ENCODE results near the gene SLC22A17. TPM values are rescaled to one million over a fixed set of nuclear protein-coding genes. Genes with fewer than 3 reads are reported as not detected.

SLC22A17 gene
- total RNA-seq, 4 donors from 2014 or later = 0.88 to 9.2 (median 3.3) TPM

- DNase-seq = no peak
- Histone ChIP-seq H3K27ac (no peak overlapping the region), H3K27me3 (peaks cover 0 to 15% (median 0%) of the 10 kb centered on the region in 4 donors), H3K4me3 (no peak overlapping the region), H3K4me1 (peaks cover 10 to 39% (median 13%) of the 10 kb centered on the region in 3 donors), H3K9me3 (no peaks in the 10 kb centered on the region), H3K36me3 (peaks cover 5 to 49% (median 16%) of the 10 kb centered on the region in 3 donors)
- WGBS, 2 donors = 85 to 92% methylated on average over 6 to 12 of the region's 12 CpGs
- TF ChIP-seq CTCF (IDR thresholded peaks at IDR 0.05) (no peak), POLR2A (IDR thresholded peaks at IDR 0.05) (no peak)
- intact Hi-C loops (cut with DNase I) = no loop called here
Observed at GRCh38 chr14:23358553-23359166, 6.0 kb upstream of the SLC22A17 start.

GRCh38 chr14:23358042-23358441 lies 5.4 kb upstream of the SLC22A17 start:
- Histone ChIP-seq H3K4me1 (peaks cover 4 to 37% (median 10%) of the 10 kb centered on the region in 3 donors), H3K36me3 (peaks cover 5 to 49% (median 16%) of the 10 kb centered on the region in 3 donors), H3K27ac (no peak overlapping the region), H3K4me3 (no peak overlapping the region), H3K9me3 (no peaks in the 10 kb centered on the region), H3K27me3 (peaks cover 0 to 21% (median 0%) of the 10 kb centered on the region in 4 donors)
- WGBS, 2 donors = 76 to 77% methylated on average over 3 of the region's 3 CpGs
- intact Hi-C loops (cut with DNase I) = no loop called here
- no peak for DNase-seq
- TF ChIP-seq POLR2A (IDR thresholded peaks at IDR 0.05) (no peak), CTCF (IDR thresholded peaks at IDR 0.05) (no peak)

GRCh38 chr14:23357261-23357660 lies 4.6 kb upstream of the SLC22A17 start:
- H3K4me3 ChIP-seq = no peak overlapping the region
- no peak overlapping the region for H3K27ac ChIP-seq
- intact Hi-C loops (cut with DNase I) = no loop called here
- H3K9me3 ChIP-seq = no peaks in the 10 kb centered on the region
- TF ChIP-seq POLR2A (IDR thresholded peaks at IDR 0.05) (no peak), CTCF (IDR thresholded peaks at IDR 0.05) (no peak)
- 40 to 81% methylated on average over 1 to 7 of the region's 8 CpGs for WGBS, 2 donors
- peaks cover 6 to 37% (median 16%) of the 10 kb centered on the region in 3 donors for H3K4me1 ChIP-seq
- DNase-seq = no peak
- peaks cover 0 to 28% (median 0%) of the 10 kb centered on the region in 4 donors for H3K27me3 ChIP-seq
- peaks cover 5 to 49% (median 16%) of the 10 kb centered on the region in 3 donors for H3K36me3 ChIP-seq

GRCh38 chr14:23356662-23357061 lies 4.0 kb upstream of the SLC22A17 start:
- Histone ChIP-seq H3K9me3 (no peaks in the 10 kb centered on the region), H3K27me3 (peaks cover 0 to 34% (median 0%) of the 10 kb centered on the region in 4 donors), H3K4me3 (no peak overlapping the region), H3K36me3 (peaks cover 5 to 49% (median 16%) of the 10 kb centered on the region in 3 donors), H3K4me1 (peaks cover 12 to 37% (median 17%) of the 10 kb centered on the region in 3 donors), H3K27ac (no peak overlapping the region)
- intact Hi-C loops (cut with DNase I) = no loop called here
- DNase-seq = no peak
- 82 to 93% methylated on average over 3 to 4 of the region's 4 CpGs for WGBS, 2 donors
- TF ChIP-seq POLR2A (IDR thresholded peaks at IDR 0.05) (no peak), CTCF (IDR thresholded peaks at IDR 0.05) (no peak)

GRCh38 chr14:23355871-23356435 lies 3.3 kb upstream of the SLC22A17 start:
- no peak for TF ChIP-seq CTCF (IDR thresholded peaks at IDR 0.05)
- TF ChIP-seq POLR2A (IDR thresholded peaks at IDR 0.05) = no peak
- intact Hi-C loops (cut with DNase I) = no loop called here
- Histone ChIP-seq H3K27me3 (peaks cover 0 to 42% (median 0%) of the 10 kb centered on the region in 4 donors), H3K4me1 (peaks cover 9 to 33% (median 15%) of the 10 kb centered on the region in 3 donors), H3K4me3 (no peak overlapping the region), H3K27ac (no peak overlapping the region), H3K9me3 (no peaks in the 10 kb centered on the region), H3K36me3 (peaks cover 5 to 49% (median 16%) of the 10 kb centered on the region in 3 donors)
- no peak for DNase-seq
- WGBS, 2 donors = 87 to 91% methylated on average over 6 of the region's 6 CpGs
